GM21423 (cell line): Measurements from ENCODE around the gene TNRC6C.
"Not testable (repeated sequence)": the region's sequence is repeated elsewhere in the genome, so short reads cannot be mapped to it uniquely, and the experiment has no call there.

Experiments used
- ATAC-seq: cut with Tn5 transposase; IDR thresholded peaks from one replicate; pipeline ENCODE4 v1.9.1; 2021; ENCODE audit warnings: mild to moderate bottlenecking, moderate library complexity; ENCODE audit not compliant: unreplicated experiment

The TNRC6C gene

DNA sequence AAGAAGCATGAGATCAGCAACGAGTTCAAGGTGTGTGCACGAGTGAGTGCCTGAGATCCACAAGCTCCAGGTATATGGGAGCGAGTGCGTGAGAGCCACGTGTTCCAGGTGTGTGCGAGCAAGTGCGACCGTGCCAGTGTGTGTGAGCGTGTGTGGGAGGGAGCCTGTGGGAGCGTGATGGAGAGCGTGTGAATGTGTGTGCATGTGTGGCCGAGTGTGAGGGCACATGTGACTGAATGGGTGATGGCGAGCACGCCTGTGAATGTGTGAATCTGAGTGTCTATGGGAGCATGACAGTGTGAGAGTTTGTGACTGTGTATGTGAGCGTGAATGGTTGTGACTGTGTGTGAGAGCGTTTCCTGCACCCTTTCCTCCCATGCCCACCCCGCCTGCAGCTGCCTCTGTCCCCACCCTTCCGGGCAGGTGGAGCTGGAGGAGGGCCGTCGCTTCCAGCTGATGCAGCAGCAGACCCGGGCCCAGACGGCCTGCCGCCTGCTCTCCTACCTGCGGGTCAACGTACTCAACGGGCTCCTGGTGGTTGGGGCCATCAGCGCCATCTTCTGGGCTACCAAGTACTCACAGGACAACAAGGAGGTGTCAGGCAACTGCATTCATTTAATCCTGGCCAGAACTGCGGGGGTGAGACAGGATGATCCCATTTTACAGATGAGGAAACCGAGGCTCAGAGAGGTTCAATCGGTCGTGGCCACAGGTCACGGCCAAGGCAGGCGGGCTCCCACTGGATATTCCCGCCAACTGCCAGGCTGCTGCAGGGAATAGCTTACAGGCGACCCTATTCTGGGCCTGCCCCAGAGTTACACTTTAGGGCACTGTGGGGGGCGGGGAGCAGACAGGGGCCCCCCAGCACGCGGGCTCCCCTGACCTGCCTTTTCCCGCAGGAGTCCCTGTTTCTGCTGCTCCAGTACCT lies 175.7 kb downstream of the TNRC6C start:
- ATAC-seq = no peak

DNA sequence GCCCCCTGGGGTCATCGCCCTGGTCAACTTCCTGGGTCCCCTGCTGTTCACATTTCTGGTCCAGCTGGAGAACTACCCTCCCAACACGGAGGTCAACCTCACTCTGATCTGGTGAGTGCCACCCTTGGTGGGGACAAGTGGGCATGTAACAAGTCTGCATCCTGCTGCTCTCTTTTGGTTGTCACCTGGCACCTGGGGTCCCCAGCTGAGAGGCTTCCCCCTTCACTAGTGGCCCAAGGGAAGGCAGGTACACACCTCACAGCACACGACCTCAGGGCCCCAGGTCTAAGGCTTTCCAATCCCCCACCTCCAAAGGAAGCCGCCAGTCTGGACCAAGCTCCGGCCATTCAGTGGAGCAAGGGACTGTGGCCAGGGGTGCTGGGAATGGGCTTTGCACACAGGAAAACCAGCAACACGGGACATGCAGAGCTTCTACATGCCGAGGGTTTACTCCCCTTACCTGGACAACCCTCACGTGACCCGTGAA lies 176.4 kb downstream of the TNRC6C start:
- no peak for ATAC-seq

DNA sequence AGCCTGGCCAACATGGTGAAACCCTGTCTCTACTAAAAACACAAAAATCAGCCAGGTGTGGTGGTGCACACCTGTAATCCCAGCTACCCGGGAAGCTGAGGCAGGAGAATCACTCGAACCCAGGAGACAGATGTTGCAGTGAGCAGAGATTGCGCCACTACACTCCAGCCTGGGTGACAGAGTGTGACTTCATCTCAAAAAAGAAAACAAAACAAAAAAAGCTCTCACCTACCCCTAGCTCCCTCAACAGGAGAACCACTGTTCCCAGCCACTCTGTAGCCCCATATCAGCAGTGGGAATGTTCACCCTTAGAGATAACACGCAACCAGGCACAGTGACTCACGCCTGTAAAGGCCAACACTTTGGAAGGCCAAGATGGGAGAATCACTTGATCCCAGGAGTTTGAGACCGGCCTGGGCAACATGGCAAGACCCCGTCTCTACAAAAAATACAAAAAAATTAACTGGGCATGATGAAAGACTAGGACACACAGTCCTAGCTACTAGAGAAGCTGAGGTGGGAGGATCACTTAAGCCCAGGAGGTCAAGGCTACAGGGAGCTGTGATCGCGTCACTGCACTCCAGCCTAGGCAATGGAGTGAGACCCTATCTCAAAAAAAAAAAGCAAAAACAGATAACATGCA lies 177.5 kb downstream of the TNRC6C start:
- ATAC-seq = no peak

DNA sequence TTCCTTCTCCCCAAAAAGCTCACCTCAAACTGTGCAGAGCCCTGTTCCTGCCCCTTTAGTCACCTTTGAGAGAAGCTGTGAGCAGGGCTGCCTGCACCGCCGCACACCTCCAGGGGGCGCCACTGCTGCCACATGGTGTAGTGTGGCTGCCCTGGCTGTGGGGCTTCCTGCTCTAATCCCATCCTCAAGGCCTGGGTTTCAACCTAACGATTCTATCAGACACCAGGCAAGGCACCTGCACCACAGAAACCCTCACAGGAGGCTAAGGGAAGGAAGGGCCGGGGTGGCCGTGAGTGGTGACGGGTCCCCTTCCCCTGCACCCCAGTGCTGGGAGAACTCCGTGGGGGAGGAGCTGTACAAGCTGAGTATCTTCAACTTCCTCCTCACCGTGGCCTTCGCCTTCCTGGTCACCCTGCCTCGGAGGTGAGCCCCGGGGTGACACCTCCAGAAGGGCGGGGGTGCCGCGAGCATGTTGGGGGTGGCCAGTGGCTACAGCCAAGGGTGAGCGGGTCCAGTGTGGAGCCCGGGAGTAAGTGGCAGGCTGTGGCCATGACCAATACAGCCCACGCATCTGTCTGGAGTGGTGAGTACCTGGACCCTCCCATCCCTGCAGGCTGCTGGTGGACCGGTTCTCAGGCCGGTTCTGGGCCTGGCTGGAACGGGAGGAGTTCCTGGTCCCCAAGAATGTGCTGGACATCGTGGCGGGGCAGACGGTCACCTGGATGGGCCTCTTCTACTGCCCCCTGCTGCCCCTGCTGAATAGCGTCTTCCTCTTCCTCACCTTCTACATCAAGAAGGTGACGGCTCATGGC lies 179.1 kb downstream of the TNRC6C start:
- no peak for ATAC-seq

DNA sequence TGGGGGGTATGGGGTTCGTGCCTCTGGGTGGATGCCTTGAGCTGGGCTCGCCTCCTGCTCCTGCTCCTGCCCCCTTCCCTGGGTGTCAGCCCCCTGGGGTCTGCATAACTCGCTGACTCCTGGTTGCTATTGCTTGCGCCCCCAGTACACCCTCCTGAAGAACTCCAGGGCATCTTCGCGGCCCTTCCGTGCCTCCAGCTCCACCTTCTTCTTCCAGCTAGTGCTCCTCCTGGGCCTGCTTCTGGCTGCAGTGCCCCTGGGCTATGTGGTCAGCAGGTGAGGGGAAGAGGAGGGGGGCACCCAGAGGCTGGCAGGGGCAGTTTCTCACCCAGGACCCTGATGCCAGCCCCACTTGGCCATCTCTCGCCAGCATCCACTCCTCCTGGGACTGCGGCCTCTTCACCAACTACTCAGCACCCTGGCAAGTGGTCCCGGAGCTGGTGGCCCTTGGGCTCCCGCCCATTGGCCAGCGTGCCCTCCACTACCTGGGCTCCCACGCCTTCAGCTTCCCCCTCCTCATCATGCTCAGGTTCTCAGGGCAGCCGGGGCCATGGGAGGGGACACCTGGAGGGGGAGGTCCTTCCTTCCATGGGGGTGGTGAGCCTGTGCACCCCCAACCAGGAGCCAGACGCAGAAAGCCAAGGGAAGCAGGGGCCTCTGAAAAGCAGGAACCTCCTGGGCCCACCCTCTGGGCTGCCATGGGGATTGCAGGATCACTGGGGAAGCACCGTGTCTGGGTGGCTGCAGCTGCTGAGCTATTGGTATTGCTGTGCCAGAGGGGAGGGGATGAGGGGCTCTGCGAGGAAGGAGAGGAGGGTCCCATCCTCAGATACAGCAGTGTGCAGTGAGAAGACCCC lies 179.9 kb downstream of the TNRC6C start:
- ATAC-seq = no peak

DNA sequence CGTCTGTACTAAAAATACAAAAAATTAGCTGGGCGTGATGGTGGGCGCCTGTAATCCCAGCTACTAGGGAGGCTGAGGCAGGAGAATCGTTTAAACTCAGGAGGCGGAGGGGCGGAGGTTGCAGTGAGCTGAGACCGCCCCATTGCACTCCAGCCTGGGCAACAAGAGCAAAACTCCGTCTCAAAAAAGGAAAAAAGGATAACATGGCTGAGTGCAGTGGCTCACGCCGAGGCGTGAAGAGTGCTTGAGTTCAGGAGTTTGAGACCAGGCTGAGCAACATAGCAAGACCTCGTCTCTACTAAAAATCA lies 181.3 kb downstream of the TNRC6C start:
- not testable (repeated sequence) for ATAC-seq

DNA sequence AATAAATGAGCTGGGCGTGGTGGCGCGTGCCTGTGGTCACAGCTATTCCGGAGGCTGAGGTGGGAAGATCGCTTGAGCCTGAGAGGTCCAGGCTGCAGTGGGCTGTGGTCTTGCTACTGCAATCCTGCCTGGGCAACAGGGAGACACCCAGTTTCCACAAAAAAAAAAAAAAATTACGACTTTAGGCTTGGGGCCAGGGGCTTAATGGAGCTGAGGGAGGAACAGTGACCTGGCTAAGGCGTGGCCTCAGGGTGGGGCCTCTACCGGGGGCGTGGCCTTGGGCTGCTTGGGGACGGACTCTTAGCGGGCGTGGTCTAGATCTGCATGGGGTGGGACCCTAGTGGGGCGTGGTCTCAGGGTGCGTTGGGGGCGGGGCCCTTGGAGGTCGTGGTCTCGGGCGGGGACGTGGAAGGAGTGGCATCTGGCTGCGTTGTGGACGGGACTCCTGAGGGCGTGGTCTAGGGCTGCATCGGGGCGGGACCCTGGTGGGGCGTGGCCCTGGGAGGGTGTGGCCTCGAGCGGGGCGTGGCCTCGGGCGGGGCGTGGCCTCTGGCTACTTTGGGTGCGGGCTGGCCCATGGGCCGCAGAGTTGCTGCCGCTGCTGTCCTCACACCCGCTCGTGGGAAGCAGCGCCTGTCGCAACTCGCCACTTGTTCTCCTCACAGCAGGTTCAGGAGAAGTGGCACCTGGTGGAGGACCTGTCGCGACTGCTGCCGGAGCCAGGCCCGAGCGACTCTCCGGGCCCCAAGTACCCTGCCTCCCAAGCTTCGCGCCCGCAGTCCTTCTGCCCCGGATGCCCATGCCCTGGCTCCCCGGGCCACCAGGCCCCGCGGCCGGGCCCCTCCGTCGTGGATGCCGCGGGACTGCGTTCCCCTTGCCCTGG lies 181.9 kb downstream of the TNRC6C start:
- ATAC-seq = peak; percentile 70

DNA sequence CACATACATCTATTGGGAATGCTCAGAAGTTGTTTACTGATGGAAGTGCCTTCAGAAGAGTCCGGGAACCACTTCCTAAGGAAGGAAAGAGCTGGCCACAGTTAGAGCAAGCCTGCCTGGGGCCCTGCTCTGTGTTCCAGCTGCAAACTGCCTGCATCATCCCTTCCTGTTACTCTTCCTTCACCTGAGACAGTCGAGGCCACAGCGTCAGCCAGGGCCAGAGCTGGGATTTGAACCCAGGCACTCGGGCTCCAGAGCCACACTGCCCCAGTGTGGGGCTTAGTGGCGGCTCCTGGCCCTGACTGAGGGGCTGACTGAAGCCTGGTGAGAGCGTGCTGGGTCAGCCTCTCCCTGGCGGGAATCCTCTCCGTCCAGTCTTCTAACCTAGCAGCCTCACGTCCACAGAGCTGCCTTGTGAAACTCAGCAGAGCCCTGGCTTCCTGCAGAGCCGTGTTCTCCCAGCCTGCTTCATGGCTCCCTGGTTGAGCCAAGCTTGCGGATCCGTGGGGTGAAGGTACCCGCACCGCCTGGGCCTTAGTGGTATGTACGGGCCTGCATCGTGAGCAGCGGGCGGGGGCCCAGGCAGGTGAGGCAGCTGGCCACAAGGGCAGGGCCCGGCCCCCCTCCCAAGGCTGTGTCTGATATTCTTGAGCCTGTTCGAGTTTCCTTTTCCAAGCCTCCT lies 183.1 kb downstream of the TNRC6C start:
- ATAC-seq = no peak

DNA sequence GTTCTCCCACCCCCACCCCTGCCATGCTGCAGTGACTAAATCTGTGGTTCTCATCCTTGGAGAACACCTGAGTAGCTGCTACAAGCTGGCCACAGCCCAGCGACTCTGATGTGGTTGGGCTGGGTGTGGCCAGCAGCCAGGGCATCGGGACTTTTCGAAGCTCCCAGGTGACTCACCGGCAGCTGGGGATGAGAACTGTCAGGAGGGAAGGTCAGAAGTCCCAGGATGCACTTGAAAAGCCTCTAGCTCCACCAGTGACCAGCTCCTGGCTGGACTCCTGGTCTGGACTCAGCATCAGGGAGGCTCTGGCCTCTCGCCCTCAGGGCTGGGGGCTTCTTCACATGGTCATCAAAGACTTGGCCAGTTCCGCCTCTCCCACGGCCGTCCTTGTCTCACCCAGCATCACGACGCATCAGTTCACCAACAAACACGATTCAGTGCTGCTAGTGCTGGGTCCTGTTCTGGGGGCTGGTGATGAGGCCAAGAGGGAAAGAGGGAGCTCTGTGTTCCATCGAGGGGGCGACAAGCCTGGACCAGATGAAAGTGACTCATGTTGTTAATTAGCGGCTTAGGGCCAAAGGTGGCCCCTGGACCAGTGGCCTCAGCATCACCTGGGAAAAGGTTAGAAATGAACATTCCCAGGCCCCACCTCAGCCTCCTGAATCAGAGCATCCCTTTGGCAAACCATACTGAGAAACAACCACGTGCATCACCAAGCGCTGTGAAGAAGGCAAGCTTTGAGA lies 183.8 kb downstream of the TNRC6C start:
- ATAC-seq = no peak

DNA sequence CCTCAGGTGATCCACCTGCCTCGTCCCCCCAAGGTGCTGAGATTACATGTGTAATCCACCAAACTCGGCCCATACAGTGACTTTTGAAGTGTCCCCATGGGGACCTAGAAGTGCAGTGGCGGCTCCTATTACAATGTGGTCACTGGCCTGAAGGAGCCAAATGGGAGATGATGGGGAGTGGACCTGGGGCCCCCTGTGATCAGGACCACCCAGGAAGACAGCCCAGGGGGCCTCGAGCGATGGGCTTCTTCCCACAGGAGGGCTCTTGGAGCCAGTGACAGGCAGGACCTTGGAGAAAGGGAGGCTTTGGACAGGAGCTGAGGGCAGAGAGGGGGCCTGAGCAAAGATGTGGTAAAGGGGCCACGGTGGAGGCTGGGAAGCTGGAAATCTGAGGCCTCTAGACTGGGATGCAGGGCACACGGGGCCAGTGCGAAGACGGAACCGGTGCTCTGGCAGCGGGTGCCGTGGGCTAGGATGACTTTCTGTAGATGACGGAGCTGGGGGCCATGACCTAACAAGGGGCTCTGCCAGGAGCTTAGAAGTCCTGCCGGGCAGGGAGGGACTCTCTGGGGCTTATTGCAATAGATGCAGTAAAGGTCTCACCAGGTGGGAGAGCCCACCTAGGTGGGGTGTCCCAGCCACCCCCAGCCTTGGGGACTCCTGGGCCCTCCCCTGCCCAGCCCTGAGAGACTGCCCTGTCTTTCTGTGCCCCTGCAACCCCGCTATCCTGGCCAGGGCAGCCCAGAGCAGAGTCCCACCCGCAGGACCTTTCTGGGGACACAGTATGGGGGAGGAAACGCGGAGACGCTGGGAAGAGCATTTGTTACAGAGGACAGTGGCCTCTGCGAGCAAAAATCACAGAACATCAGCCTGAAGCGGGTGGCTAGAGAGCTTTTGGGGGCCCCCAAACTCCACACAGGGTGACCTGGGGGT lies 185.0 kb downstream of the TNRC6C start:
- no peak for ATAC-seq

DNA sequence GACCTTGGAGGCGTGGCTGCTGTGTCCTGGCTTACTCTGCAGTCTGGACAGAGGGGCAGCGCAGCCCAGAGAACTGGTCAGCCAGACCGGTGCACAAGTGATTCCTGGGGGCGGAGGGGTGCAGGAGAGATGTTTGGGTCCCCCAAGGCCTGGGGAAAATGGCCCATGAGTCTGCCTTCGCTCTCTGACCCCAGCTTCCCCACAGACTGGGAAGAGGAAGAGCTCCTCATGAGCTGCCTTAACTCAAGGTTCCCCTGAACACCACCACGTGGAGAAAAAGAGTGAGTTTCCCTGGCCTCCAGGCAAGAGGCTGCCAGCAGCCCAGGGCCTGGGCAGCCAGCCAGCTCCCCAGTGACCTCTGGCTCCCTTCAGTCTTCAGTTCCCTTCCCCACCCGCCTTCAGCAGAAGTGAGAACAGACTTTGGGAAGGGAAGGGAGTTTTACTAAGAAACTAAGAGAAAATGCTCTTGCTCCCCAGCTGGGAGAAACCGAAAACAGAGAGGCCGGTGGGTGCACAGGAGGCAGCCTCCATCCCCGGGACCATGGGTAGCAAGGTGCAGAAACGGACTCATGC lies 185.7 kb downstream of the TNRC6C start:
- no peak for ATAC-seq

DNA sequence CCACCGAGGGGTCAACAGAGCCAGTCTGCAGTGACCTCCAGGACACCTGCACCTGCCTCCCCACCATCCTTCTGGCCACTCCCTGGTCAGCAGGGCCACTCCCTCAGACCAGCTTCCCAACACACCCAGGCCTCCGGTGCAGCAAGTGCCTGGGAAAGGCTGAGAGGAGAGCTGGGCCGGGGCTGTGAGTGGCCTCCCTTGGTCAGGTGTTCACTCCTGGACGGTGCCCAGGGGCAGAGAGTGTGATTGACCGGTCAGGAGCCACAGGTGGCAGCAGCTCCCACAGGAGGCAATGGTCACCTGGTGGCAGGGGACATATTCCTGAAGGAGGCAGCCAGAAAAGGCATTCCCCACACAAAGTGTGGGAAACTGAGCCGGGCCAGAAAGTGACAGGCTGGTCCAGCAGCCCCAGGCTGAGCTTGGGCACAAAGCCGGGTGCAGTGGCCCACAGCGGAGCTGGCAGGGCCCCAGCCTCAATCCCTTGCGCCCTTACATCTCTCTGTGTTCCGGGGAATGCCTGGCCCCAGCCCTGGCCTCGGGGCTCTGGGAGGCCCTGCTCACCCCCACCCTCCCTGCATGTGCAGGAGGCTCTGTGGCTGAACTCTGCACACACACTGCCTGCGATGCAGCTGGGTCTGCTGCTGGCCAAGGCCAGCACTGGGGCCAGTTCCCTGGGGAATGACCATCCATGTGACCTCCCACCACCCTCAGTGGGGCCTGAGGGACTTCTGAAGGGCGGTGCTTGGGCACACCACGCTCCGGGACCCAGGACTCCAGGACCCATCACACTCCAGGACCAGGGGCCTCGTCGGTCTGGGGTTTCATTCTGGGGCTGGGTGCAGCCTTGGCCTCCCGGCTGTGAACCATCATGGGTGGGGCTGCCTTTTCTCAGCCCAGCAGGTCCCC lies 186.5 kb downstream of the TNRC6C start:
- no peak for ATAC-seq

DNA sequence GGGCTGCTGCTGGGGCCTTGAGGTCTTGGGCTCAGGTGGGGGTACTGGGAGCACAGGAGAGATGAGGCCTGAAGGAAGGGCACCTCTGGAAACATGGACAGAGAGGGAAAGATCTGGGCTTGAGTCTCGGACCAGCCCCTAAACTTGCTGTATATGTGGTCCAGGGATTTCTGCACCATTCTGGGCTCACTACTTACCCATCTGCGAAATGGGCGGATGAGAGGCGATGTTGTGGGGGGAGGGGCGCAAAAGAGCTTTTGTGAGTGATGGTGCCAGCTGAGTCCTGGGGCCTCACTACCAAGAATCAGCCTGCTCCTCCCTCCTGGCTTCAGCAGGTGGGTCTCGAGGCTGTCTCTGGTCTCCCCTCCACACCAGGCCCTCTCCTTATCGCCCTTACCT lies 188.0 kb downstream of the TNRC6C start:
- no peak for ATAC-seq

DNA sequence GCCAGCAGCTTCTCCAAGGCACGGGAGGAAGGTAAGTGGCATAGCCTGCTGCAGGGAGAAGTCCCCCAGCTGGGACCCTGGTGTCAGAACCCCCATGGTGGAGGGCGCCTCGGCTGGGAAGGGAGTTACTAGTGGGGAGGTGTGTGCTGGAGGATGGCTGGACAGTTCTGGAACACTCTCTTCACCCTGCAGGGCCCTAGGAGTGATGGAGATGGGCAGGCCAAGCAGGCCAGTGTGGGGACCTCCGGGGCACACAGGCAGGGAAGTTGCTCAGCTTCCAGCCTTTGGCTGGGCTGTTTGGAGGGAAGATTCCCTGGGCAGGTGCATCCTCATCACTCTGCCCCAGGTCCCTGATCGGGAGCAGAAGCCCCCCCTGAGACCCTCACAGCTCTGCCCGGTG lies 188.4 kb downstream of the TNRC6C start:
- ATAC-seq = no peak

DNA sequence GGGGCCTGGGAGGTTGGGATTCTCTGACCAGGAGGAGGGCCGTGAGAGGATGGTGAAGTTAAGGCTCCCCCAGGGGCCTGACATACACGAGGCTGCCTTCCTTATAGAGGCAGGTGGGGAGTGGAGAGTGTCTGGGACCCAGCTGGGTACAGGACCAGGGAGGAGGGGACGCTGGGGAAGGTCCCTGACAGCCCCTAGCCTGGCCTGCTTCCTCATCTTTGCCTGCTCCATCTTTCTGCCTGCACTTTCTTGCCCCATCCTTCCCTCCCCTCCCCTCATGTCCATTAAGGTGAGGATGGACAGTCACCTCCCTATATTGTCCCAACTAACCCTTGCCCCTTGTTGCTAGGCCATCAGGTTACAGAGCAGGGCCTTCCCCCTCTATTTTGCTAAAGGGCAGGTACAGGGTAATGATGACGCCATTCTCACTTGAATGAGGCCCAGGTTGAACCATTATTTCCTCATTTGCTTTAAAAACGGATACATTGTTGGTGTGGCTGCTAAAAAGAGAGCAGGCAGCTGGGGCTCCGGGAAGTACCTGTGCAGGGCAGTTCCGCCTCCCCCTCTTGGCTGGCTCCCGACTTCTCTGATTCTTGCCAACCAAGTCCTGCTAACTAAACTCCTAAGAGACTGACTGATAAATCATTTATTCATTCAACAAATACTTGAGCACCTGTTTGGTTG lies 189.0 kb downstream of the TNRC6C start:
- ATAC-seq = peak; percentile 45
